Activated naive CD4-positive, alpha-beta T cell treated with anti-CD3 and anti-CD28 coated beads, Interleukin-2, amount 50 U/mL, for 16 hours (primary cell): Measurements from ENCODE around the gene MATN4.

Experiments
- DNase-seq: peaks from one replicate; pipeline ENCODE4 v3.0.0-alpha.2; 2020

Gene MATN4

GRCh38 chr20:45288860-45289259 is 19.2 kb downstream of the MATN4 start:
- no peak for DNase-seq

GRCh38 chr20:45288376-45288775 is 19.7 kb downstream of the MATN4 start:
- no peak for DNase-seq

GRCh38 chr20:45283551-45284057 is 24.5 kb downstream of the MATN4 start:
- DNase-seq, result no peak

GRCh38 chr20:45282700-45283550 is 25.2 kb downstream of the MATN4 start:
- no peak for DNase-seq

- no peak for DNase-seq
Observed at GRCh38 chr20:45279992-45280391, 28.1 kb downstream of the MATN4 start.

- DNase-seq, result no peak
Observed at GRCh38 chr20:45275338-45275737, 32.8 kb downstream of the MATN4 start.

- no peak for DNase-seq
Observed at GRCh38 chr20:45269754-45270270, 38.3 kb downstream of the MATN4 start.

GRCh38 chr20:45269056-45269455 is 39.0 kb downstream of the MATN4 start:
- no peak for DNase-seq

- no peak for DNase-seq
Observed at GRCh38 chr20:45268531-45268930, 39.6 kb downstream of the MATN4 start.

- no peak for DNase-seq
Observed at GRCh38 chr20:45266977-45267376, 41.1 kb downstream of the MATN4 start.

- no peak for DNase-seq
Observed at GRCh38 chr20:45263556-45264266, 44.4 kb downstream of the MATN4 start.

- DNase-seq, result no peak
Observed at GRCh38 chr20:45258664-45259063, 49.4 kb downstream of the MATN4 start.

GRCh38 chr20:45258259-45258658 is 49.8 kb downstream of the MATN4 start:
- no peak for DNase-seq

- no peak for DNase-seq
Observed at GRCh38 chr20:45257711-45258110, 50.4 kb downstream of the MATN4 start.

- DNase-seq, result no peak
Observed at GRCh38 chr20:45257161-45257560, 50.9 kb downstream of the MATN4 start.

- DNase-seq, result no peak
Observed at GRCh38 chr20:45254383-45255262, 53.5 kb downstream of the MATN4 start, which contains the start of gene SLPI. TSS of gene SLPI (minus strand) at chr20:45254564. CDS start at chr20:45254543, 21 bp downstream.

GRCh38 chr20:45253261-45253660 is 54.8 kb downstream of the MATN4 start:
- DNase-seq, result no peak

GRCh38 chr20:45251884-45252560 is 56.1 kb downstream of the MATN4 start:
- DNase-seq, result no peak

- DNase-seq, result no peak
Observed at GRCh38 chr20:45248609-45249008, 59.5 kb downstream of the MATN4 start.

GRCh38 chr20:45247865-45248264 is 60.2 kb downstream of the MATN4 start:
- DNase-seq, result no peak

- DNase-seq, result no peak
Observed at GRCh38 chr20:45246109-45246508, 62.0 kb downstream of the MATN4 start.
